Measurements from ENCODE around the gene NDUFAF2. TPM values are rescaled to one million over a fixed set of nuclear protein-coding genes. Genes with fewer than 3 reads are reported as not detected.

The NDUFAF2 gene
- total RNA-seq, 2 experiments from 2014 or later: 17.1 to 21.4 TPM

- ATAC-seq: no peak
- no peak for DNase-seq
- Mint-ChIP-seq H3K4me3 (no peak overlapping the region), H3K4me1 (ENCODE audit: low read depth) (no peaks in the 10 kb centered on the region), H3K27me3 (ENCODE audit: low read depth) (no peaks in the 10 kb centered on the region), H3K9me3 (ENCODE audit: insufficient read depth) (peaks cover 10% of the 10 kb centered on the region), H3K27ac (no peak overlapping the region), H3K36me3 (ENCODE audit: low read depth) (peaks cover 11% of the 10 kb centered on the region)
- POLR2A ChIA-PET: no interaction called here
- CTCF ChIA-PET: no interaction called here
Observed at GRCh38 chr5:61097465-61097864, 152.5 kb downstream of the NDUFAF2 start.

DNA sequence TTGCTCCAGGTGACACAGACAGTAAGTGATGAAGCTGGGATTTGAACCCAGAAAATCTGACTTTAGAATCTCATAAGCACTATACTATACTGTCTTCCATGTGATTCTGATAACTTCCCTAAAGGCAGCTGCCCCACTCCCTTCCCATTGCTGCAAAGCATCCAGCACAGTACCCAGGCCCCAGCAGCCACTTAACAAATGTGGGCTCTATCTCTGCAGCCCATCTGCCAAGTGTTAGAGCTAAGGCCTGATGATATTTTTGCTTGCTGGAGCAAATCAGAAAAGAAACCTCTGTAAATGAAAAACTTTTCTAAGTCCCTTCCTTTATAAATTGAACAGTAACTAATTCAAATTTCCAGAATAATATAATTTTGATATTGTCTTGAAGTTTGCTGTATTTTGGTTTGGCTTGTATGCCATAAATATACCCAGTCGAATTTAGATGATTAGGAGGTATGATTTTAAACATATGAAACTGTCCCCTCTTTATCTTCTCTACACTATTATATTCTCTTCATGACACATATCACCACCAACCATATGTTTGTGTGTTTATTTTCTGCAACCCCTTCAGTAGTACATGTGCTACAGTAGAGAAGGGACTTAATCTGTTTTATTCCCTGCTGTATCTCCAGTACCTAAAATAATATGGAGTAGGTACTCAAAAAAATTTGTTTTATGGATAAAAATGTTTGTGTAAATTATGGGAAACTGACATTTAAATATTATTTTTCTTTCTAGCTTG, 153.4 kb downstream of the NDUFAF2 start:
- H3K4me3 Mint-ChIP-seq: no peak overlapping the region
- H3K27me3 Mint-ChIP-seq (ENCODE audit: low read depth): no peaks in the 10 kb centered on the region
- ChIA-PET POLR2A (no interaction called here), CTCF (interaction anchor here (1.2 kb wide), 1 partner anchor 28 kb away, joined by 3 read pairs; no protein-coding TSS in a partner anchor)
- no peak overlapping the region for H3K27ac Mint-ChIP-seq
- peaks cover 9% of the 10 kb centered on the region for H3K36me3 Mint-ChIP-seq (ENCODE audit: low read depth)
- ATAC-seq (no peak), DNase-seq (no peak)
- peaks cover 6% of the 10 kb centered on the region for H3K9me3 Mint-ChIP-seq (ENCODE audit: insufficient read depth)
- no peaks in the 10 kb centered on the region for H3K4me1 Mint-ChIP-seq (ENCODE audit: low read depth)

DNA sequence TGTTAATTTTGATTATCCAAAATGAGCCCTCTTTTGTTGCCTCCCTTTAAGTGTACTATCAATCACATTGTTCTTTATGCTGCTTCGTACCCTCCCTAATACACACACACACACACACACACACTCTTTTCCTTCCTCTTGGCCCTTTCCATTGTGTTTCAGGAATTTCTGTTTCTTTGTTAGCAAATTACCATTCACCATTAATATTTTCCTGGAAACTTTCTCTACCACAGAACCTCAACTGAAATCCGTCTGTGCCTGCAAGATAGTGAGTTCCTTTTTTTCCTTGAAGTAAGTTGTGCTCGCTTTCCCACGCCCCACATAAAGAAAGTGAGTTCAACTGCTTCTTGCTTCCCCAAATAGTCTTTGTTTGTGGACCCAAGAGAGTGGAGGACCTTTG, 155.4 kb downstream of the NDUFAF2 start:
- no peaks in the 10 kb centered on the region for H3K4me1 Mint-ChIP-seq (ENCODE audit: low read depth)
- DNase-seq (no peak), ATAC-seq (no peak)
- H3K27me3 Mint-ChIP-seq (ENCODE audit: low read depth): no peaks in the 10 kb centered on the region
- peaks cover 6% of the 10 kb centered on the region for H3K9me3 Mint-ChIP-seq (ENCODE audit: insufficient read depth)
- peaks cover 12% of the 10 kb centered on the region for H3K36me3 Mint-ChIP-seq (ENCODE audit: low read depth)
- no peak overlapping the region for H3K4me3 Mint-ChIP-seq
- POLR2A ChIA-PET: no interaction called here
- CTCF ChIA-PET: interaction anchor here (1.2 kb wide), 1 partner anchor 10 kb away, joined by 3 read pairs; no protein-coding TSS in a partner anchor
- H3K27ac Mint-ChIP-seq: no peak overlapping the region

GRCh38 chr5:61114441-61114840, 169.4 kb downstream of the NDUFAF2 start:
- ChIA-PET CTCF (no interaction called here), POLR2A (no interaction called here)
- Mint-ChIP-seq H3K36me3 (ENCODE audit: low read depth) (peaks cover 10% of the 10 kb centered on the region), H3K4me3 (no peak overlapping the region), H3K27ac (no peak overlapping the region), H3K27me3 (ENCODE audit: low read depth) (no peaks in the 10 kb centered on the region), H3K9me3 (ENCODE audit: insufficient read depth) (no peaks in the 10 kb centered on the region), H3K4me1 (ENCODE audit: low read depth) (no peaks in the 10 kb centered on the region)
- DNase-seq: no peak
- ATAC-seq: no peak

- H3K36me3 Mint-ChIP-seq (ENCODE audit: low read depth): peaks cover 10% of the 10 kb centered on the region
- ChIA-PET CTCF (no interaction called here), POLR2A (no interaction called here)
- H3K27me3 Mint-ChIP-seq (ENCODE audit: low read depth): no peaks in the 10 kb centered on the region
- no peak for DNase-seq
- H3K27ac Mint-ChIP-seq: no peak overlapping the region
- no peak overlapping the region for H3K4me3 Mint-ChIP-seq
- H3K4me1 Mint-ChIP-seq (ENCODE audit: low read depth): no peaks in the 10 kb centered on the region
- H3K9me3 Mint-ChIP-seq (ENCODE audit: insufficient read depth): no peaks in the 10 kb centered on the region
- no peak for ATAC-seq
Observed at GRCh38 chr5:61115968-61116367, 171.0 kb downstream of the NDUFAF2 start.

DNA sequence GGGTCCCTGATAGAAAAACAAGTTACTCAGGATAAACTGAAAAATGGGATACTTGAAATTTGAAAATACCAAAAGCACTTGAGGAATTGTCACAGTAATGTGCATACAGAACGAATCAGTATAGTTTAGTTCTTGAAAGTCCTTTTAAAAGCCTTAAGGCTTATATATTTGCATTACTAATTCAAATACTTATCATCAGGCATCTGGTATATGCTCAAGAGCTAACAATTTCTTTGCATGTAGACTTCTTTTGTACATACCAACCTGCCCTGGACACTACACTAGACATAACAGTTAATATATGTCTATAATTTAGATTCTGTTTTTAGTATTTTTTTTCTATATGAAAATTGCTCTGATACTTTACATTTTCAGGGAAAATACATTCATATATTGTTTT, 174.1 kb downstream of the NDUFAF2 start:
- no peaks in the 10 kb centered on the region for H3K9me3 Mint-ChIP-seq (ENCODE audit: insufficient read depth)
- no peak overlapping the region for H3K4me3 Mint-ChIP-seq
- H3K36me3 Mint-ChIP-seq (ENCODE audit: low read depth): peaks cover 5% of the 10 kb centered on the region
- no peak overlapping the region for H3K27ac Mint-ChIP-seq
- no peak for DNase-seq
- ChIA-PET CTCF (no interaction called here), POLR2A (no interaction called here)
- H3K4me1 Mint-ChIP-seq (ENCODE audit: low read depth): no peaks in the 10 kb centered on the region
- no peak for ATAC-seq
- no peaks in the 10 kb centered on the region for H3K27me3 Mint-ChIP-seq (ENCODE audit: low read depth)

- no peak for ATAC-seq
- H3K36me3 Mint-ChIP-seq (ENCODE audit: low read depth): peaks cover 2% of the 10 kb centered on the region
- no peak overlapping the region for H3K4me3 Mint-ChIP-seq
- H3K27me3 Mint-ChIP-seq (ENCODE audit: low read depth): no peaks in the 10 kb centered on the region
- DNase-seq: no peak
- no peaks in the 10 kb centered on the region for H3K4me1 Mint-ChIP-seq (ENCODE audit: low read depth)
- H3K9me3 Mint-ChIP-seq (ENCODE audit: insufficient read depth): no peaks in the 10 kb centered on the region
- ChIA-PET POLR2A (no interaction called here), CTCF (no interaction called here)
- H3K27ac Mint-ChIP-seq: no peak overlapping the region
Observed at GRCh38 chr5:61120534-61120933, 175.5 kb downstream of the NDUFAF2 start.

DNA sequence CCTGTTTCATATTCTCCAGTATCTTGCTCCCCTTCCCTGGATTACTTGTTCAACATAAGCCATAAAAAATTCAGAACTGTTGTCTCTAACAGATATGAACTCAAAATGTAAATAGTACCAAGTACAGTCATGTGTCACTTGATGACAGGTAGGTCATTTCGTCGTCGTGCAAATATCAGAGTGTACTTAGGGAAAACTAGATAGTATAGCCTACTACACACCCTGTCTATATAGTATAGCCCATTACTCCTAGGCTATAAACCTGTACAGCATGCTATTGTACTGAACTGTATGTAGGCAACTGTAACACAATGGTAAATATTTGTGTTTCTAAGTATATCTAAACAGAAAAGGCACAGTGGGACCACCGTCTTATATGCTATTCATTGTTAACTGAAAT, 178.1 kb downstream of the NDUFAF2 start:
- CTCF ChIA-PET: no interaction called here
- no peak for ATAC-seq
- Mint-ChIP-seq H3K4me3 (no peak overlapping the region), H3K27ac (no peak overlapping the region), H3K9me3 (ENCODE audit: insufficient read depth) (no peaks in the 10 kb centered on the region), H3K27me3 (ENCODE audit: low read depth) (no peaks in the 10 kb centered on the region), H3K36me3 (ENCODE audit: low read depth) (peaks cover 2% of the 10 kb centered on the region), H3K4me1 (ENCODE audit: low read depth) (no peaks in the 10 kb centered on the region)
- POLR2A ChIA-PET: no interaction called here
- DNase-seq: no peak

- no peaks in the 10 kb centered on the region for H3K36me3 Mint-ChIP-seq (ENCODE audit: low read depth)
- H3K4me1 Mint-ChIP-seq (ENCODE audit: low read depth): no peaks in the 10 kb centered on the region
- ATAC-seq: no peak
- H3K27ac Mint-ChIP-seq: no peak overlapping the region
- H3K27me3 Mint-ChIP-seq (ENCODE audit: low read depth): no peaks in the 10 kb centered on the region
- ChIA-PET CTCF (no interaction called here), POLR2A (no interaction called here)
- H3K9me3 Mint-ChIP-seq (ENCODE audit: insufficient read depth): no peaks in the 10 kb centered on the region
- no peak for DNase-seq
- H3K4me3 Mint-ChIP-seq: no peak overlapping the region
Observed at GRCh38 chr5:61130289-61130688, 185.3 kb downstream of the NDUFAF2 start.

GRCh38 chr5:61132559-61132958, 187.6 kb downstream of the NDUFAF2 start:
- CTCF ChIA-PET: no interaction called here
- no peaks in the 10 kb centered on the region for H3K4me1 Mint-ChIP-seq (ENCODE audit: low read depth)
- ATAC-seq: no peak
- H3K27me3 Mint-ChIP-seq (ENCODE audit: low read depth): no peaks in the 10 kb centered on the region
- POLR2A ChIA-PET: no interaction called here
- DNase-seq: no peak
- no peaks in the 10 kb centered on the region for H3K9me3 Mint-ChIP-seq (ENCODE audit: insufficient read depth)
- H3K27ac Mint-ChIP-seq: no peak overlapping the region
- no peaks in the 10 kb centered on the region for H3K36me3 Mint-ChIP-seq (ENCODE audit: low read depth)
- H3K4me3 Mint-ChIP-seq: no peak overlapping the region

- ATAC-seq: no peak
- no peak for DNase-seq
- Mint-ChIP-seq H3K36me3 (ENCODE audit: low read depth) (no peaks in the 10 kb centered on the region), H3K27ac (no peak overlapping the region), H3K4me3 (no peak overlapping the region), H3K4me1 (ENCODE audit: low read depth) (no peaks in the 10 kb centered on the region), H3K9me3 (ENCODE audit: insufficient read depth) (no peaks in the 10 kb centered on the region), H3K27me3 (ENCODE audit: low read depth) (no peaks in the 10 kb centered on the region)
- ChIA-PET CTCF (no interaction called here), POLR2A (no interaction called here)
Observed at GRCh38 chr5:61137835-61138234, 192.8 kb downstream of the NDUFAF2 start.

DNA sequence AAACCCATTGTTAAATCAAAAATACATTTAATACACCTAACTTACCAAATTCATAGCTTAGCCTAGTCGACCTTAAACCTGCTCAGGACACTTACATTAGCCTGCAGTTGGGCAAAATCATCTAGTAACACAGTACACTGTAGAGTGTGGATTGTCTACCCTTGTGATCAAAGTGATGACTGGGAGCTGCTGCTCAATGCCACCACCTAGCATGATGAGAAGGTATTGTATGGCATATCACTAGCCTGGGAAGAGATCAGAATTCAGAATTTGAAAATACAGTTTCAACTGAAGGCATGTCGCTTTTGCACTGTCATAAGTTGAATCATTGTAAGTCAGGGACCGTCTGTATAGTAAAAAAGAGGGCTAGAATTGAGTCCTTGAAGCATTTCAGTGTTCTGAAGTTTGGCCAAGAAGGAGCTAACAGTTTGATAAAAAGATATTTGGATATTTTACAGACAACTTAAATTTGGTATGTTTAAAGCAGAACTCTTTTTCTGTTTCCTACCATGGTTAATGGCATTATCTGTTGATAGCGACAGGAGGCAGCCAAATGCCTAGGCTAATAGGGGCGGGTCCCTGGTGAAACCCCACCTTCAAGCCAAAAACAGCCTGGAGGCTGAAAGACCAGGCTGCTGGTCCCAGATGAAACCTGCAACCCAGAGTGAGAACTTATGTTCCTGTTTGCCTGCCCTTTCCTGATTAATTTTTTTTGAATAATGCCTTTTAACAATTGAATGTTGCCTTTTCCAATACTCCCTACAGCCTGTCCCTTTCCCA, 194.3 kb downstream of the NDUFAF2 start:
- no peak overlapping the region for H3K4me3 Mint-ChIP-seq
- POLR2A ChIA-PET: no interaction called here
- no peak overlapping the region for H3K27ac Mint-ChIP-seq
- ATAC-seq (no peak), DNase-seq (no peak)
- CTCF ChIA-PET: interaction anchor here (0.6 kb wide), 1 partner anchor 413 kb away, joined by 3 read pairs; no protein-coding TSS in a partner anchor
- H3K4me1 Mint-ChIP-seq (ENCODE audit: low read depth): no peaks in the 10 kb centered on the region
- no peaks in the 10 kb centered on the region for H3K36me3 Mint-ChIP-seq (ENCODE audit: low read depth)
- no peaks in the 10 kb centered on the region for H3K9me3 Mint-ChIP-seq (ENCODE audit: insufficient read depth)
- no peaks in the 10 kb centered on the region for H3K27me3 Mint-ChIP-seq (ENCODE audit: low read depth)
